Peyer's patch (tissue), 4 donors: Measurements from ENCODE around the gene NANOGP8.

Experiments used
- CTCF ChIP-seq, 6 experiments: fragments of 450-650 bp in 4 of 6; fragments of 200-600 bp in 2 of 6; sonication (generic) in 1 of 6; IDR thresholded peaks; one replicate each; pipeline ENCODE4 v1.5.1; 2017 to 2019; ENCODE audit warnings: antibody characterized with exemption in 6 of 6, mild to moderate bottlenecking in 3 of 6, moderate library complexity in 1 of 6
- POLR2A ChIP-seq, 2 donors: fragments of 450-650 bp; IDR thresholded peaks; one replicate each; pipeline ENCODE4 v1.5.1; 2017; ENCODE audit warnings: antibody characterized with exemption in 2 of 2, mild to moderate bottlenecking in 2 of 2, moderate library complexity in 2 of 2

DNA sequence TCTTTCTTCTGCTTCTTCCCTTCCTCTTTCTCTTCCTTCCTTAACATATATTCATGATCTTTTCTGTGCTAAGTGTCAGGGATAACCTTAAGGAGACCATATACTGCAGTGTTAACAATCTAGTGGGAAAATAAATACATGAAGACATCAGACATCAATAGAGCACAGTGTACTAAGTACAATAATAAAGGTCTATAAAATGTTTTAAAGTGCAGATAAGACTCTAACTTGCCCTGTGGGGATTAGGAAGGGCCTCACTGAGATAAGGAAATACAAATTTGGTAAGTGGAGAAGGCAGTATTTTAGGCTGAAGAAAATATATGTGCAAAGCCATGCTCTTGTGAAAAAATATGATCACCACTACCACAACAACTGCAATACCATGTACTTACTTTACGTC lies 49.2 kb upstream of the NANOGP8 start:
- TF ChIP-seq POLR2A (IDR thresholded peaks at IDR 0.05) (no peak), CTCF (IDR thresholded peaks at IDR 0.05) (no peak)
